SK-N-SH (cell line): ENCODE results near the gene MRC1. TPM values are rescaled to one million over a fixed set of nuclear protein-coding genes. Genes with fewer than 3 reads are reported as not detected.

Source experiments
- CTCF ChIA-PET: fragments of 300-600, 350-600 bp; formaldehyde crosslinking; extraction: SDS; loops from one replicate; lab custom pipeline; 2021; lab: Yijun Ruan, JAX
- POLR2A ChIA-PET: fragments of 350-600 bp; sonication (Branson Sonifier 250); formaldehyde crosslinking; extraction: SDS; loops from one replicate; lab custom pipeline; 2020; ENCODE audit warnings: antibody characterized with exemption, inconsistent platforms; lab: Yijun Ruan, JAX
- DNase-seq: peaks from one replicate; pipeline ENCODE4 v3.0.0; 2012
- H2AFZ ChIP-seq: fragments of 200-600 bp; sonication (generic); 2 replicates; pipeline ENCODE4 v1.8.1; 2016; ENCODE audit warnings: antibody characterized with exemption, mild to moderate bottlenecking, low read depth
- H3F3A ChIP-seq: fragments of 200-600 bp; sonication (generic); replicated peaks from 2 replicates; pipeline ENCODE3; 2016; ENCODE audit warnings: antibody characterized with exemption, mild to moderate bottlenecking; ENCODE audit not compliant: insufficient read depth
- H3K27ac ChIP-seq, 2 experiments: fragments of 200-500 bp in 1 of 2; fragments of 200-600 bp in 1 of 2; sonication (Bioruptor generic) in 1 of 2; sonication (generic), shearing (Covaris generic) in 1 of 2; 2 replicates each; pipeline versions ENCODE4 v1.5.1 to v1.6.1; 2014 to 2016; ENCODE audit warnings: low read depth in 2 of 2, inconsistent platforms in 1 of 2, low read length in 1 of 2, mild to moderate bottlenecking in 1 of 2, mixed read lengths in 1 of 2
- H3K27me3 ChIP-seq: fragments of 200-600 bp; sonication (generic), shearing (Covaris generic); 2 replicates; pipeline ENCODE4 v1.6.1; 2016; ENCODE audit warnings: mixed run types; ENCODE audit not compliant: insufficient read depth
- H3K36me3 ChIP-seq, 2 experiments: fragments of 200-500 bp in 1 of 2; fragments of 200-600 bp in 1 of 2; sonication (Bioruptor generic) in 1 of 2; sonication (generic) in 1 of 2; replicated peaks in 1 of 2; 2 replicates each; pipeline versions ENCODE3 to v1.5.1; 2014 to 2016; ENCODE audit warnings: low read length in 1 of 2, mild to moderate bottlenecking in 1 of 2; ENCODE audit not compliant: insufficient read depth in 2 of 2, control insufficient read depth in 1 of 2
- H3K4me1 ChIP-seq, 2 experiments: fragments of 200-500 bp in 1 of 2; fragments of 200-600 bp in 1 of 2; sonication (Bioruptor generic) in 1 of 2; sonication (generic), shearing (Covaris generic) in 1 of 2; 2 replicates each; pipeline versions ENCODE4 v1.5.1 to v1.6.1; 2014 to 2016; ENCODE audit warnings: low read depth in 1 of 2, low read length in 1 of 2, mixed run types in 1 of 2; ENCODE audit not compliant: insufficient read depth in 2 of 2, control insufficient read depth in 1 of 2
- H3K4me2 ChIP-seq: fragments of 200-600 bp; sonication (generic), shearing (Covaris generic); 2 replicates; pipeline ENCODE4 v1.6.1; 2017; ENCODE audit warnings: mixed run types
- H3K4me3 ChIP-seq, 2 experiments: fragments of 200-500 bp in 1 of 2; fragments of 200-600 bp in 1 of 2; sonication (Bioruptor generic) in 1 of 2; sonication (generic), shearing (Covaris generic) in 1 of 2; 2 replicates each; pipeline versions ENCODE4 v1.5.1 to v1.8.1; 2014 to 2016; ENCODE audit warnings: low read depth in 2 of 2, inconsistent platforms in 1 of 2, low read length in 1 of 2, mild to moderate bottlenecking in 1 of 2, mixed read lengths in 1 of 2, moderate library complexity in 1 of 2
- H3K79me2 ChIP-seq: fragments of 200-600 bp; sonication (generic); 2 replicates; pipeline ENCODE4 v1.8.1; 2017; ENCODE audit warnings: mild to moderate bottlenecking; ENCODE audit not compliant: insufficient read depth
- H3K9ac ChIP-seq: fragments of 200-600 bp; sonication (generic); 2 replicates; pipeline ENCODE4 v1.6.1; 2017; ENCODE audit warnings: mixed run types
- H3K9me2 ChIP-seq: fragments of 200-600 bp; sonication (generic); 2 replicates; pipeline ENCODE4 v1.6.1; 2017; ENCODE audit warnings: mixed run types
- H3K9me3 ChIP-seq: fragments of 200-600 bp; sonication (generic); 2 replicates; pipeline ENCODE4 v1.6.1; 2017; ENCODE audit warnings: mixed run types, mild to moderate bottlenecking, moderate library complexity
- H4K20me1 ChIP-seq: fragments of 200-600 bp; sonication (generic); 2 replicates; pipeline ENCODE4 v1.6.1; 2017; ENCODE audit warnings: mild to moderate bottlenecking, mixed run types; ENCODE audit not compliant: insufficient read depth
- EP300 ChIP-seq, 2 experiments: IDR thresholded peaks; 2 replicates each; pipeline versions ENCODE4 v1.4.0 to v1.6.1; 2012; ENCODE audit warnings: borderline replicate concordance in 1 of 2, low read depth in 1 of 2, low read length in 1 of 2
- FOSL2 ChIP-seq: IDR thresholded peaks from 2 replicates; pipeline ENCODE4 v1.4.0; 2012; ENCODE audit warnings: low read depth, mild to moderate bottlenecking, moderate library complexity, borderline replicate concordance
- FOXJ3 ChIP-seq: sonication (generic); formaldehyde crosslinking; IDR thresholded peaks from 2 replicates; pipeline ENCODE4 v1.5.1; 2020; ENCODE audit warnings: mild to moderate bottlenecking, missing genetic modification reagents
- FOXM1 ChIP-seq: IDR thresholded peaks from 2 replicates; pipeline ENCODE4 v1.4.0; 2012; ENCODE audit warnings: low read depth, mild to moderate bottlenecking
- GABPA ChIP-seq: IDR thresholded peaks from 2 replicates; pipeline ENCODE4 v1.4.0; 2012; ENCODE audit warnings: low read depth, mild to moderate bottlenecking
- JUND ChIP-seq: IDR thresholded peaks from 2 replicates; pipeline ENCODE4 v1.4.0; 2012
- NFIC ChIP-seq: IDR thresholded peaks from 2 replicates; pipeline ENCODE4 v1.4.0; 2012; ENCODE audit warnings: borderline replicate concordance
- POLR2AphosphoS5 ChIP-seq: IDR thresholded peaks from 2 replicates; pipeline ENCODE4 v1.6.1; 2012; ENCODE audit warnings: low read depth, low read length
- RAD21 ChIP-seq: IDR thresholded peaks from 2 replicates; pipeline ENCODE4 v1.6.1; 2012; ENCODE audit warnings: mild to moderate bottlenecking, low read length
- SIN3A ChIP-seq: IDR thresholded peaks from 2 replicates; pipeline ENCODE4 v1.6.1; 2012; ENCODE audit warnings: low read depth, mild to moderate bottlenecking, low read length, moderate library complexity, borderline replicate concordance
- SMC3 ChIP-seq: IDR thresholded peaks from 2 replicates; pipeline ENCODE4 v1.6.1; 2012; ENCODE audit warnings: low read depth, low read length, improper control_type of control experiment
- TAF1 ChIP-seq: IDR thresholded peaks from 2 replicates; pipeline ENCODE4 v1.6.1; 2012; ENCODE audit warnings: low read depth, mild to moderate bottlenecking, low read length, moderate library complexity, borderline replicate concordance
- TCF12 ChIP-seq: IDR thresholded peaks from 2 replicates; pipeline ENCODE4 v1.4.0; 2012
- TEAD4 ChIP-seq: IDR thresholded peaks from 2 replicates; pipeline ENCODE4 v1.4.0; 2012; ENCODE audit warnings: mild to moderate bottlenecking, borderline replicate concordance; ENCODE audit not compliant: insufficient read depth
- YY1 ChIP-seq: IDR thresholded peaks from 2 replicates; pipeline ENCODE4 v1.4.0; 2012; ENCODE audit warnings: low read depth, mild to moderate bottlenecking
- ZBTB33 ChIP-seq: IDR thresholded peaks from 2 replicates; pipeline ENCODE4 v1.4.0; 2012; ENCODE audit warnings: low read depth, borderline replicate concordance
- WGBS: methylation state at CpG from one replicate; pipeline ENCODE4 v1.1.6; 2017; ENCODE audit warnings: low lambda C conversion rate; 5-methylcytosine and 5-hydroxymethylcytosine counted together
- polyA plus RNA-seq, 3 experiments: library from polyadenylated mRNA; depleted of rRNA; stranded (reverse); fragments of >200 nt; gene quantifications; 2 replicates each; pipeline ENCODE4 v1.2.3, GENCODE V29; 2012

MRC1 gene
- polyA plus RNA-seq, 1 of the 3 experiments (the other 2 are of a cell fraction) = not detected

- Histone ChIP-seq H3K36me3 (no peaks in the 10 kb centered on the region), H3K4me1 (no peaks in the 10 kb centered on the region; a peak in 1 of 4 replicates), H3K9me2 (no peaks in the 10 kb centered on the region), H4K20me1 (no peaks in the 10 kb centered on the region), H3K9ac (no peak overlapping the region), H3K4me3 (no peak overlapping the region), H3F3A (peaks cover 10% of the 10 kb centered on the region), H3K79me2 (no peaks in the 10 kb centered on the region), H3K27me3 (no peaks in the 10 kb centered on the region), H3K9me3 (no peaks in the 10 kb centered on the region), H3K4me2 (no peak overlapping the region), H2AFZ (no peak overlapping the region), H3K27ac (no peak overlapping the region)
- TF ChIP-seq GABPA (no peak), SMC3 (no peak), EP300 (IDR thresholded peaks at IDR 0.05; ENCODE audit: borderline replicate concordance in 1 of 2, low read depth in 1 of 2, low read length in 1 of 2) (no peak), SIN3A (no peak), FOXJ3 (CRISPR knock-in tag) (no peak), FOXM1 (no peak), TEAD4 (no peak), RAD21 (no peak), TAF1 (no peak), FOSL2 (no peak), JUND (no peak)
- WGBS = 92% methylated on average over 11 of the region's 11 CpGs
- CTCF ChIA-PET = interaction anchor here (0.8 kb wide), 1 partner anchor 68 kb away, joined by 4 read pairs; no protein-coding TSS in a partner anchor
- no peak for DNase-seq
- POLR2A ChIA-PET = no interaction called here
Observed at GRCh38 chr10:17802350-17802749, 6.8 kb upstream of the MRC1 start.

GRCh38 chr10:17802976-17803375 is 6.2 kb upstream of the MRC1 start:
- 17% methylated on average over 1 of the region's 1 CpG for WGBS
- H3K27ac ChIP-seq = no peak overlapping the region; a peak in 1 of 4 replicates
- no peak for DNase-seq
- no peak for TF ChIP-seq YY1
- TF ChIP-seq TCF12 = no peak
- no peak for TF ChIP-seq NFIC
- no peak for TF ChIP-seq SIN3A
- TF ChIP-seq ZBTB33 = no peak
- TF ChIP-seq POLR2AphosphoS5 = no peak
- H3K79me2 ChIP-seq = no peaks in the 10 kb centered on the region
- ChIA-PET POLR2A (no interaction called here), CTCF (interaction anchor here (0.8 kb wide), 1 partner anchor 67 kb away, joined by 4 read pairs; no protein-coding TSS in a partner anchor)
- H3K27me3 ChIP-seq = no peaks in the 10 kb centered on the region
- no peaks in the 10 kb centered on the region for H3K9me3 ChIP-seq
- H2AFZ ChIP-seq = no peak overlapping the region
- peaks cover 10% of the 10 kb centered on the region for H3F3A ChIP-seq
- H3K4me2 ChIP-seq = no peak overlapping the region
- H3K36me3 ChIP-seq = no peaks in the 10 kb centered on the region
- no peaks in the 10 kb centered on the region; a peak in 1 of 4 replicates for H3K4me1 ChIP-seq
- no peaks in the 10 kb centered on the region for H3K9me2 ChIP-seq
- no peak overlapping the region for H3K4me3 ChIP-seq
- no peak overlapping the region for H3K9ac ChIP-seq
- H4K20me1 ChIP-seq = no peaks in the 10 kb centered on the region
